K562 (cell line): ENCODE results near the gene SNX20.

ENCODE experiments used
- CTCF ChIP-seq, 3 experiments: IDR thresholded peaks in 2 of 3; conservative IDR thresholded peaks in 1 of 3; 2 replicates each; pipeline ENCODE4 v1.5.1; 2011 to 2012; ENCODE audit warnings: low read length in 3 of 3, mild to moderate bottlenecking in 3 of 3, control low read depth in 2 of 3, improper control_type of control experiment in 1 of 3, inconsistent platforms in 1 of 3, low read depth in 1 of 3, mixed read lengths in 1 of 3, moderate library complexity in 1 of 3; ENCODE audit not compliant: insufficient read depth in 2 of 3
- DEAF1 ChIP-seq: fragments of 450-650 bp; formaldehyde crosslinking; IDR thresholded peaks from 2 replicates; pipeline ENCODE4 v1.4.0; 2020; ENCODE audit warnings: mild to moderate bottlenecking, moderate library complexity
- MTA3 ChIP-seq: fragments of 450-650 bp; formaldehyde crosslinking; IDR thresholded peaks from 2 replicates; pipeline ENCODE4 v1.6.1; 2017; ENCODE audit warnings: mild to moderate bottlenecking, borderline replicate concordance
- NR3C1 ChIP-seq: sonication (generic); formaldehyde crosslinking; IDR thresholded peaks from 2 replicates; pipeline ENCODE4 v1.8.1; 2022; ENCODE audit warnings: missing genetic modification reagents
- RBBP5 ChIP-seq: fragments of 200-600 bp; sonication (generic); IDR thresholded peaks from 2 replicates; pipeline ENCODE4 v1.6.1; 2012; ENCODE audit warnings: borderline replicate concordance, mild to moderate bottlenecking, low read length, control low read depth, inconsistent platforms; ENCODE audit not compliant: insufficient read depth, poor library complexity, severe bottlenecking
- RNF219 ChIP-seq: fragments of 250-450 bp; sonication (Bioruptor Pico); IDR thresholded peaks from 2 replicates; pipeline ENCODE4 v1.5.0; 2022; ENCODE audit warnings: mild to moderate bottlenecking
- ZSCAN29 ChIP-seq: fragments of 450-650 bp; IDR thresholded peaks from 2 replicates; pipeline ENCODE4 v1.6.1; 2017

- TF ChIP-seq DEAF1 (no peak), MTA3 (no peak), ZSCAN29 (no peak), CTCF (IDR thresholded peaks at IDR 0.05 in 2 of 3, conservative IDR thresholded peaks at IDR 0.05 in 1 of 3; ENCODE audit: insufficient read depth in 2 of 3, low read depth in 1 of 3, low read length in 3 of 3) (no peak), RNF219 (no peak), NR3C1 (no peak), RBBP5 (no peak)
These were observed 39.3 kb downstream of the SNX20 start for GRCh38 chr16:50641818-50642187.
